ENCODE data around the gene NRXN3. TPM values are rescaled to one million over a fixed set of nuclear protein-coding genes. Genes with fewer than 3 reads are reported as not detected.

The NRXN3 gene
- total and polyA plus RNA-seq, 2 of the 4 experiments (the other 2 are of a cell fraction): 4.8 to 25.1 TPM

GRCh38 chr14:78972440-78972839, 802.3 kb downstream of the NRXN3 start:
- WGBS, 2 experiments (ENCODE audit: extremely low coverage in 2 of 2, insufficient read length in 1 of 2): no CpG with 5 or more reads among the region's 9 CpGs
- Histone ChIP-seq H4K8ac (ENCODE audit: low read depth in 2 of 2, low read length in 2 of 2) (no peak overlapping the region), H2AFZ (replicated peaks; ENCODE audit: low read length, poor library complexity) (no peak overlapping the region), H3K14ac (replicated peaks; ENCODE audit: low read depth, low read length) (no peak overlapping the region), H4K20me1 (ENCODE audit: insufficient read depth, low read length) (no peaks in the 10 kb centered on the region), H3K27me3 (ENCODE audit: control insufficient read depth, insufficient read depth, low read length) (no peaks in the 10 kb centered on the region), H3K18ac (ENCODE audit: low read depth, low read length) (no peak overlapping the region), H3K23ac (ENCODE audit: low read depth, low read length) (no peak overlapping the region), H3K79me1 (ENCODE audit: low read depth in 1 of 2, low read length in 2 of 2) (no peaks in the 10 kb centered on the region; a peak in 1 of 4 replicates), H2BK15ac (ENCODE audit: low read depth, low read length) (no peak overlapping the region), H3K9me3 (ENCODE audit: control insufficient read depth, insufficient read depth, low read length) (no peaks in the 10 kb centered on the region), H3K56ac (ENCODE audit: extremely low read depth, insufficient read depth, low read length) (no peak overlapping the region), H3K27ac (ENCODE audit: insufficient read depth, low read length) (no peak overlapping the region), H3K9me1 (ENCODE audit: insufficient read depth, low read length) (peaks cover 7% of the 10 kb centered on the region), H2AK5ac (ENCODE audit: low read depth, low read length) (no peak overlapping the region), H3K36me3 (ENCODE audit: control insufficient read depth, insufficient read depth, low read length) (no peaks in the 10 kb centered on the region), H4K5ac (ENCODE audit: low read depth, low read length) (no peak overlapping the region), H2BK120ac (ENCODE audit: low read depth, low read length) (no peak overlapping the region), H2BK20ac (ENCODE audit: low read depth, low read length) (no peak overlapping the region), H3K4me1 (ENCODE audit: control insufficient read depth, insufficient read depth, low read length) (peaks cover 4% of the 10 kb centered on the region; the same call in 1 of the 2 replicates), H3K4ac (ENCODE audit: low read depth, low read length) (no peak overlapping the region), H3K4me3 (ENCODE audit: insufficient read depth, low read depth, low read length) (no peak overlapping the region), H3K9ac (ENCODE audit: low read depth, low read length) (no peak overlapping the region), H2BK5ac (ENCODE audit: low read depth, low read length, poor library complexity, severe bottlenecking) (no peak overlapping the region), H4K91ac (ENCODE audit: insufficient read depth, low read depth, low read length) (no peak overlapping the region), H2AK9ac (replicated peaks; ENCODE audit: low read depth, low read length, poor library complexity) (no peak overlapping the region), H3K4me2 (ENCODE audit: low read depth, low read length) (no peak overlapping the region)
- POLR2A ChIA-PET (ENCODE audit: unreplicated experiment): no interaction called here
- CTCF ChIA-PET: interaction anchor here (0.6 kb wide), 1 partner anchor 1123 kb away, joined by 3 read pairs; no protein-coding TSS in a partner anchor
- in situ Hi-C loops (cut with MboI; ENCODE audit: low sequenced_read_pairs): loop anchor here (25.0 kb wide), 2 partner anchors 1065 to 1890 kb away; no protein-coding TSS in a partner anchor
- ATAC-seq (ENCODE audit: low read depth) (no peak), DNase-seq (no peak)
- intact Hi-C loops (cut with micrococcal nuclease): loop anchor here (5.0 kb wide), 1 partner anchor 570 kb away; no protein-coding TSS in a partner anchor
- TF ChIP-seq RAD21 (IDR thresholded peaks at IDR 0.05; ENCODE audit: low read length): no peak
- TF ChIP-seq MAZ (IDR thresholded peaks at IDR 0.05; ENCODE audit: borderline replicate concordance, low read depth, low read length): no peak
- no peak for TF ChIP-seq CHD1 (IDR thresholded peaks at IDR 0.05; ENCODE audit: low read depth, low read length)
- dilution Hi-C loops (cut with HindIII; ENCODE audit: low sequenced_read_pairs, unreplicated experiment): no loop called here
- BruUV-seq (replicated peaks): no TSS peak

Data from IMR-90 (cell line).